Right renal pelvis (tissue), 4 donors: ENCODE results near the gene PODNL1. TPM values are rescaled to one million over a fixed set of nuclear protein-coding genes. Genes with fewer than 3 reads are reported as not detected.
A peak's percentile ranks its signal among the peaks of the same experiment; 100 is the strongest.

ENCODE experiments used
- DNase-seq, 4 donors: peaks; one replicate each; pipeline ENCODE4 v3.0.0-alpha.2; 2013; ENCODE audit warnings: low read depth in 4 of 4, low spot score in 3 of 4, missing footprints in 1 of 4
- polyA plus RNA-seq, 4 donors: library from polyadenylated mRNA; unstranded; fragments of 120-200 nt; gene quantifications; one replicate each; pipeline ENCODE4 v1.2.1, GENCODE V29; 2013; ENCODE audit not compliant: insufficient read length in 4 of 4

Gene PODNL1
- 1 to 10 TPM in 2 of 4 donors, under 1 TPM in 2; 0.84 to 1.6 (median 1.1) TPM for polyA plus RNA-seq

GRCh38 chr19:13938301-13939064 is at the start of gene PODNL1:
TSS of gene PODNL1 (minus strand) at chr19:13938417. CDS start at chr19:13938181, 236 bp downstream.
- DNase-seq: no peak

- DNase-seq: no peak
These were observed 49.1 kb upstream of the PODNL1 start for GRCh38 chr19:13987101-13987890.

- DNase-seq: no peak
These were observed 48.2 kb upstream of the PODNL1 start for GRCh38 chr19:13986348-13986904.

GRCh38 chr19:13985771-13986347 is 47.6 kb upstream of the PODNL1 start:
- no peak for DNase-seq

- DNase-seq: no peak
These were observed 46.9 kb upstream of the PODNL1 start for GRCh38 chr19:13984875-13985741.

GRCh38 chr19:13984186-13984585 is 46.0 kb upstream of the PODNL1 start:
- no peak for DNase-seq

GRCh38 chr19:13983213-13983889 is 45.1 kb upstream of the PODNL1 start:
- no peak for DNase-seq

- DNase-seq: no peak
These were observed 44.6 kb upstream of the PODNL1 start for GRCh38 chr19:13982773-13983172.

GRCh38 chr19:13981988-13982501 is 43.8 kb upstream of the PODNL1 start:
- DNase-seq: no peak

GRCh38 chr19:13981467-13981866 is 43.2 kb upstream of the PODNL1 start:
- DNase-seq: no peak

GRCh38 chr19:13981021-13981420 is 42.8 kb upstream of the PODNL1 start:
- DNase-seq: no peak

- no peak for DNase-seq
These were observed 42.1 kb upstream of the PODNL1 start for GRCh38 chr19:13980340-13980739.

GRCh38 chr19:13979686-13980085 is 41.5 kb upstream of the PODNL1 start:
- DNase-seq: no peak

- no peak for DNase-seq
These were observed 41.0 kb upstream of the PODNL1 start for GRCh38 chr19:13979244-13979615.

GRCh38 chr19:13978351-13979243 is 40.4 kb upstream of the PODNL1 start:
- DNase-seq: peak; percentile 63 to 68 (median 66)

- DNase-seq: no peak
These were observed 39.6 kb upstream of the PODNL1 start for GRCh38 chr19:13977803-13978202.

- no peak for DNase-seq
These were observed 38.2 kb upstream of the PODNL1 start for GRCh38 chr19:13976446-13976845.

- DNase-seq: no peak
These were observed 37.7 kb upstream of the PODNL1 start for GRCh38 chr19:13975870-13976269.
